SH-SY5Y (cell line): ENCODE data around the gene ARMC8.

Source experiments
- GATA2 ChIP-seq: IDR thresholded peaks from 2 replicates; pipeline ENCODE4 v1.6.1; 2011; ENCODE audit warnings: mild to moderate bottlenecking, low read depth, low read length
- GATA3 ChIP-seq: IDR thresholded peaks from 2 replicates; pipeline ENCODE4 v1.6.1; 2011; ENCODE audit warnings: low read depth, mild to moderate bottlenecking, low read length, moderate library complexity

- no peak for TF ChIP-seq GATA3
- TF ChIP-seq GATA2 = no peak
These were observed 26.4 kb downstream of the ARMC8 start for GRCh38 chr3:138213398-138214085.
